ENCODE measurements around the gene HAPSTR1.

The HAPSTR1 gene

GRCh38 chr16:9138021-9138680 lies 46.7 kb downstream of the HAPSTR1 start:
- no peak for DNase-seq (ENCODE audit: low spot score)
- no peak overlapping the region for H3K27ac ChIP-seq
- no peak for TF ChIP-seq CTCF (IDR thresholded peaks at IDR 0.05)
- H3K4me3 ChIP-seq, result no peak overlapping the region

GRCh38 chr16:9138731-9139501 lies 47.5 kb downstream of the HAPSTR1 start:
- no peak overlapping the region for H3K4me3 ChIP-seq
- peak; percentile 81 for TF ChIP-seq CTCF (IDR thresholded peaks at IDR 0.05)
- DNase-seq (ENCODE audit: low spot score), result no peak
- no peak overlapping the region for H3K27ac ChIP-seq

GRCh38 chr16:9139965-9140364 lies 48.5 kb downstream of the HAPSTR1 start:
- Histone ChIP-seq H3K27ac (no peak overlapping the region), H3K4me3 (no peak overlapping the region)
- no peak for TF ChIP-seq CTCF (IDR thresholded peaks at IDR 0.05)
- DNase-seq (ENCODE audit: low spot score), result no peak

Data from coronary artery (tissue), 2 donors.